CD4-positive, alpha-beta T cell treated with Interferon alpha-2 for 1 hour (primary cell): ENCODE results near the gene GRIA2.
"Not testable (repeated sequence)": the region's sequence is repeated elsewhere in the genome, so short reads cannot be mapped to it uniquely, and the experiment has no call there.

Experiments used
- DNase-seq, 2 donors: peaks; one replicate each; pipeline ENCODE4 v3.0.0-alpha.2; 2020 to 2022

Gene GRIA2

DNA sequence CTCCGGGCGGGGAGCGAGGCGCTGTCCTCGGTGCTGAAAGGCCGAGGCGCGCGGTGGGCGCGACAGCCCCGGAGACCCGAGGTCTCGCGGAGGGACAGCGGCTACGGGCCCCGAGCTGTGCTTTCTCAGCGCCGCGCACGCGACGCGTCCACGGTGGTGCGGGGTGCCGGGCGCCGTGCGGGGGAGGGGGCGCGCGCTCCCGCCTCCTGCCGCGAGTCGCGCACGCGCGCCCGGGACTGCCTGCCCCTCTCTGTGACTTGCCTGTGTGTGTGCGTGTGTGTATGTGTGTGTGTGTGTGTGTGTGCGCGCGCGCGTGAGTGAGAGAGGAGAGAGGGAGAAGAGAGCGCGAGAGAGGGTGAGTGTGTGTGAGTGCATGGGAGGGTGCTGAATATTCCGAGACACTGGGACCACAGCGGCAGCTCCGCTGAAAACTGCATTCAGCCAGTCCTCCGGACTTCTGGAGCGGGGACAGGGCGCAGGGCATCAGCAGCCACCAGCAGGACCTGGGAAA lies at the start of gene GRIA2:
Gene GRIA2, plus strand, starts transcription at position 358 of the 511 bp plus-strand sequence. CDS start 315 bp downstream, outside the sequence.
- no peak for DNase-seq

DNA sequence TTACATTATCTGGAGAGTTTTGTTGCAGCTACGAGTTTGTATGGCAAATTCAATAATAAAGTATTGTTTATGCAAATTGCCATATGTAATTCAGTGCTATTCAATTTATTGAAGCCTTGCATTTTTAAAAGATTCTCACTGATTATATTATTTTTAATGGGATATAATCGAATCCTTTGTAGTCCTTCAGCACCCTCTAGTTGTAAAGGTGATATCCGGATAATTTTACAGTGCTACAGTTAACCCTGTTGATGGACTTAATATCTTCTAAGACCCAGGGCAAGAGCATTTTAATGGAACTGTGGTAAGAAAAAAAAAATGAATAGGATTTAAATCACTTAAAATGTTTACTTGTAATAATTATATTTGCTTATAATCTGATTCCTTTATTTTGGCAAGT lies 48.5 kb upstream of the GRIA2 start:
- no peak for DNase-seq

DNA sequence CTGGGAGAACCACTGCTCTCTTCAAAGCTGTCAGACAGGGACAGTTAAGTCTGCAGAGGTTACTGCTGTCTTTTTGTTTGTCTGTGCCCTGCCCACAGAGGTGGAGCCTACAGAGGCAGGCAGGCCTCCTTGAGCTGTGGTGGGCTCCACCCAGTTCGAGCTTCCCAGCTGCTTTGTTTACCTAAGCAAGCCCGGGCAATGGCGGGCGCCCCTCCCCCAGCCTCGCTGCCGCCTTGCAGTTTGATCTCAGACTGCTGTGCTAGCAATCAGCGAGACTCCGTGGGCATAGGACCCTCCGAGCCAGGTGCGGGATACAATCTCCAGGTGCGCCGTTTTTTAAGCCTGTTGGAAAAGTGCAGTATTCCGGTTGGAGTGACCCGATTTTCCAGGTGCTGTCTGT lies 40.3 kb upstream of the GRIA2 start:
- DNase-seq, result not testable (repeated sequence)

DNA sequence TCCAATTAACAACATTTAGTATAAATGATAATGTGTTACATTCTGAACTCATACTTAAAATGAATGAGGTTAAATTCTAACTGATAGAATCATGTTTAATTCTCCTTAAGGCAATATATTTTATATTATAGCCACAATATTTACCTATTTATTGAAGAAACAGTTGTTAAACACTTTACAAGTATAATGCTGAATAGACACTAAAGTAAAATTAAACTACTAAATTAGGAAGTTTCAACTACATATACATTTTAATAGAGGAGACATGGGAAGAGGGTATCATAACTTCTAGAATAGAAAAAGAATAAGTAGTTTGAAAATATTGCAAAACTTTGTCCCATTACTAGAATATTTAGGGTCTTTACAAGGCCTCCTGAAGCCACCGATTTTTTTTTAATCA lies 36.2 kb upstream of the GRIA2 start:
- DNase-seq, result no peak

DNA sequence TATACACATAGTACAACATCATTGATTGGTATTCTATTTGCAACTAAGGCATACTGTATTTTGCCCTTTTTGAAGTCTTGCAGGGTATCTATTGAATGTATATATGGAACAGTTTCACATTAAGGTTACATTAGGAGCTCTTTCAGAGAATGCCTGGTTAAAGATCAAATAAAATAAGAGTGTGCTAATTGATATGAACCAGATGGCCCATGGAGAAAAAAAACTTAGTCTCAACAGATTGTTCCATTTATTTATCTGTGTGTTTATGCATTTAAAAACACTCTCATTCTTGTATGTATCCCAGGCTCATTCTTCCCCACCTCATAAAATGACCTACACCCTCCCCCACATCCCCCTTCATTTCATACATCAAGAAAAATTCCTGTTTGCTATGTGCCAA lies 35.2 kb upstream of the GRIA2 start:
- DNase-seq, result no peak

DNA sequence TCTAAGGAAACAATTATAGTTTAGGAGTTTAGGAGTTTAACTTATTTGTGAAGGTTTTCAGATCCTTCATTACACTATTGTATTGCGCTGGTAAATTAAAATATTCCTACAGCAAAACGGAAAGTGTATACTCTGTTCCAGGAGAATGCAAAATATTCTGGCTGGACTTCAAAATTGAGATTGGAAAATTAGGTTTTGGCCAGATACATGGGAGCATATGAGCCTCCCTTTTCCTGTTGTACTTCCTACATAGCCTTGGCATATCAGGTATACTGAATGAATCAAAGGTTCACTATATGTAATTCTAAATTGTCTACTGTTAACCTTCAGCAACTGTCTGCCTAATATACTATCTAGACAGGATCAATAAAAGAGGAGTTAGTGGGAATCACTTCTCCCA lies 25.2 kb upstream of the GRIA2 start:
- no peak for DNase-seq

DNA sequence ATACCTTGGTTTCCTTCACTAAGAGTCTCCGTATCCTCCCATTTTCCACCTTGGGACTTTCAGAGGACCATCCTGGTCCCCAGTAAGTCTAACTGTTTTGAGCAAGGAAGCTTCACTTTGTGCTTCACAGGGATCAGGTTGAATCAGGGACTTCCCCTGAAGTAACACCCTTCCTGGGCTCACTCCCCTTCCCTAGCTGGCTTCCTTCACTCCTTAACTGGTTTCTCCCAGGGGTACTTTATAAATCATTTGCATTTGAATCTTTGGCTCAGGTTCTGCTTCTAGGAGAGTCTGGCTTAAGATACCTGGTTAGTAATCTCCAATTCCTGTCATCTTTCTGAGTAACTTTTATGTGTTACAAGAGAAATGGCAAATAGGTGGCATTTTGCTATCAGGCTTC lies 24.5 kb upstream of the GRIA2 start:
- no peak for DNase-seq

DNA sequence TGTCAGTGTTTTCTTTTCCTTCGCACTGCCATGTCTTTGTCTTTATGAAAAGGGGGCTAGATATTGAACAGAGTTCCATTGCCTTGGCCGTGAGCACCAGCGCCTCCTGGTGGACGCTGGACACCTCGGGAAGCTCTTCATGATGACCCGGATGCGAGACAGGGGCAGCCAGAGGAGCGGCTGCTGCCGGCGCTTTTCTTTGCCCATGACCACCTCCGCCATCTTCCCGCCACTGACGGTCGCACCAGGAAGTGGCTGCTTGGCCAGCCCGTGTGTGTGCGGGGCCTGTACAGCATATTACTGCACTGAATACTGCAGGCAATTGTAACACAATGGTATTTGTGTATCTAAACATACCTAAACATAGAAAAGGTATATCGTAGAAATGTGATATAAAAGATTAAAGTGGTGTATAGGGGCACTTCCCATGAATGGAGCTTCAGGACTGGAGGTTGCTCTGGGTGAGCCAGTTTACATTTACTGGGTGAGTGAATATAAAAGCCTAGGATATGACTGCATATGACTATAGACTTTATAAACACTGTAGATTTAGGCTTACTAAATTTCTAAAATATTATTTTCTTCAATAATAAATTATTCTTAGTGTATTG lies 15.8 kb upstream of the GRIA2 start:
- DNase-seq, result peak in 1 of 2 donors; percentile 8

DNA sequence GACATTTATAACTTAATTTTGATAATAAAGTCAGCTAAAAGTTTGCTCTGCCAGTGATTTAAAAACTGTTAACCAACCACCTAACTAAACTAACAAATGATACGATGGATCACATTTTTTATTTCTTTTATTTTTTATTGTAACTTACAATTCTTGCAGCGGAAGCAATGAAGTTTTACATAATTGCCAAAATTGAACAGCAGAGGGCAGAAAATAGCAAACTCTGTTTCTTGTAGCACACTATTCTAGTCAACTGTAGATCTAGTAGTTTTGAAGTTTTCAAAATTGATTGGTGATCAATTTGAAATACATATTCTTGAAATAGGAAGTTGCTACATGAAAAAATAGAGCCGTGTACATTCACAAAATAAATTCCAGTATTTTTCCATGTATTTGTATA lies 2.8 kb upstream of the GRIA2 start:
- no peak for DNase-seq

DNA sequence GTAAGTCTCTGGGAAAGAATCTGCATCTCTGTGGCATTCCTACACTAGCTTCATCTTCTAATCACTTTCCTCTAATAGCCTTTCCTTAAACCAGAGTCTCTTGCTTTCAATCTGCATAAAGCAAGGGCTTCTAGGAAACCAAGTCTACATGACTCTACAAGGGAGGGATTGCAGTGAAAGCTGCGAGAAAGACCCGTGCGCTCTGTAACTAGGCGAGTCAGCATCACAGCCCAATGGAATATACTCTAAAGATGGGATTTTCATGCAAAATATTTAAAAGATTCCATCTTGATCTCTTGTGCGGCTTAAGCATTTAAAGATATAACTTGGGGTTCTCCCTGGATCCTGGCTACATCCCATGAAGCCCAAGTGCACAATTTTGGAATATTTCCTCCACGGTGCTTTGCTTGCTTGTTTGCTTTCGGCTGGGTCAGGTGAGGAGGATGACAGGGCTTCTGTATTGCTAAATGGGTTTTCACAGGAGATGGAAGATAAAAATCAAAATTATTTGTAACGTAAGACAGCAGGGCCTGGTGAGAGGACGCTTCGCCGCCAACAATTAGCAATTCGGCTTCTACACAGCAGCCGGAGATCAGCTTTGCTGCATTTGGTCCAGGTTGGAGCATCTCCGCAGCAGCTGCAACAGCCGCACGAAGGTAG lies 687 bp upstream of the GRIA2 start:
- DNase-seq, result no peak

DNA sequence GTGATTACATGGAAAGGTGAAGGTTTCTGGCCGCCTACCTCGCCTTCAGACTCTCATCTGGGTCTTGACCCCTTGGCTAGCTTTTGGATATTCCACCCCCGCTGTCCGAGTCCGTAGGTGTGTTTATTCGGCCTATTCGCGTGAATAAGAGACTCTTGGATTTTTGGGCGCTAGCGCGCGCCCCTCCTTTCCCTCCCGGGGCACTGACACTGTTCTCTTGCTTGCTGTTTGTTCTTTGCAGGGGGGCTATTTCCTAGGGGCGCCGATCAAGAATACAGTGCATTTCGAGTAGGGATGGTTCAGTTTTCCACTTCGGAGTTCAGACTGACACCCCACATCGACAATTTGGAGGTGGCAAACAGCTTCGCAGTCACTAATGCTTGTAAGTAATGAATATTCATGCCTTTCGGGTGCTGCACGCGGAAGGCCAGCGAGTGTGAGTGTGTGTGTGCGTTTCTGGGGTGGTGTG lies 932 bp downstream of the GRIA2 start:
- no peak for DNase-seq

DNA sequence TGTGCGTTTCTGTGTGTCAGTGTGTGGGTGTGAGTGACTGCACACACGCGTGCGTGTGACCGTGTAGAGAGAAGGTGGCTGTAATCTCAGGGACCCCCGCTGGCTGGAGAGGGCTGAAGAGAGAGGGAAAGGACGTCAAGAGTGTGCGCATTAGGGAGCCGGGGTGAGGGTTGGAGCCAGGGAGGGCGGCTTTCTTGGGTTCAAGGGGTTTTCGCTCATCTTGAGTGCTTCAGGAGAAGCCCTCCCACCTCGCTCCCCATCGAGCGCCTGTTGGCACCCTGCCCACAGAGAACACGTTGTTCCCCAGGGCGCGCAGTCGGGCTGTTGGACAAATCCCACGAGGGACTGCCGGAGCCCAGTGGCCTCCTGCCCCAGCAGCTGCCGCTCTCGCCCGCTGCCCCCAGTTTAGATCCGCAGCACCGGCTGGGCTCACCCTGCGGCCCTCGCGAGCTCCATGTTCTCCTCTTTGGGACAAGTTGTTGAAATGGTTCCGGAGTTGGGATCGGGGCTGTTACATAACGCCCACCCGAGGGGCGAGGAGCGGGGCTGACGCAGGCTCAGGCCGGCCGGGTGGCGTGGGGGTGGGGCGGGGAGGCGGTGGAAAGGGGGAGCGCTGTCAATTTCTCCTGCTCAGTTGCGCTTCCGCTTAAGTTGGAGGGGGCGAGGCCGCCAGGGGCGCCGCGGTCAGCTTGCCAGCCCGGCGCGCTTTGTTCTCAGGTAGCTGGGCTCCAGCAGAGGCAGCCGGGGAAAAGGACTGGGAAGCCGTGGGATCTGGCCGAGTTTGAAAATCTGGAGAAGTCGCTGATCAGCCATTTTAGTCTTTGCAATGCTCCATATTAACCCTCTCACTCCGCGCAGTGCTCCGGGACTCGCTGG lies 1.6 kb downstream of the GRIA2 start:
- no peak for DNase-seq

DNA sequence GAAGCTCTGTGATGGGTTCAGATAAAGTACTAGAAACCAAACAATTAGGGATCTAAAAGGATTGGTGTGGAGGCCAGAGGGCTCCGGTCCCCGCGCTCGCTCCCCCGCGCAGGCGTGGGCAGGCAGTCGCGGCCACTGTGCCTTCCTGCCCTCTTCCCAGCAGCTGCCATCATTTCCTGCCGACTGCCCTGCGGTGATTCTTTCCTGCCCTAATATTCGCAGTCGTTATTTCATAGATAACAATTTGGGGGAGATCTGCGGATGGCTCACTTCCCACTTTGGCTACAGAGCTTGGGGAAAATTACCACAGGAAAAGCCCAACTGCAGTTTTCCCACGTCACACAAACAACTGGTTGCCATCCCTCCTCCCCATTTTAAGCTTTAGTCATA lies 2.2 kb downstream of the GRIA2 start:
- no peak for DNase-seq

DNA sequence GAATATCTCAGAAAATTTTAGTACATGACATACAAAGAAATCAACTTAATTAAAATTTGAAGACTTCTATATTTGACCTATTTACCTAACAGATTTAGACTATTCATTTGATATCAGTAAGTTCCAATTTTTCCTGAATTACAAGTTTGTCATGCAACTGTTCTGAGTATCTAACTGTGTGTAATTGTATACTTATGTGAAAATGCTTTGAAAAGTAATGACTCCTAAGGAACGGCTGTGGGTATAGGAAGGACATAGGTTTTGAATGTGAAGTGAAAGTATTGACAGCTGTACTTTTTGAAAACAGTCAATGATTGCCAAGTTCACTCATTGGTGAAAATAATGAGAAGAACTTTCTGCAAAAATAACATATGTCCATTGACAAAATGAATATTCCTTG lies 2.9 kb downstream of the GRIA2 start:
- DNase-seq, result no peak

DNA sequence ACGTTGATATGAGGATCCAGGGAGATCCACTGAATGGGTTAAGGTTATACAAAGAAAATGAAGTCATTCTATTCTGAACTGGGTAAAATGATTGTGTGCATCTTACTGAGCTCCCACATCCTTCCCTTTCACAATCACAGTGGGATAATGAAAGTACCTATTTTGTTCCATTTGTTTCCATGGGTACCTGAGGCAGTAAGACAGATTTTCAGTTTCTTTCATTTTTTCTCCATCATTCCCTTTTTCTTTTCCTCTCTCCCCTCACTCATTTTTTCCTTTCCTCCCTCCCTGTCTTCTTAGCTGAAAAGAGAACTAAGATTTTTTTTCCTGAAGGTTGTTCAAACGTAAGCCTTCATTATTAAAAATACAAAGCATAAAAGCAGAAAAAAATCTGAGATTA lies 4.6 kb downstream of the GRIA2 start:
- no peak for DNase-seq

DNA sequence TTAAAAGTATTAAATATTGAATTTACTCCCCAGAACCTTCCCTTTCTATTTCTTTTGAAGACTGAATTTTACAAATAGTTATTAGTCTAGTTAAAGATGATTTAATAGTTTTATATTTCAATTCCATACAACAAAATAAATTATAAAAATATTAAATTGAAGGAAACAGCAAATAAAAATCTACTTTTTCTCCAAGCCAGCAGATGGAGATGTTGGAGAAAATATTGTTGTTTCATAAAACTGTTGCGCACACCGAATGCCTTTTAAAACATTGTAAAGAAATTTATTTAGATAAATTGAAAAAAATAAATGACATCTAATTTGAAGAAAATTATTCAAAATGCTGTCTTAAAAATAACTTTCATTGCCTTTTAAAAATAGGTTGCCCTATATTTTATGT lies 5.5 kb downstream of the GRIA2 start:
- no peak for DNase-seq

DNA sequence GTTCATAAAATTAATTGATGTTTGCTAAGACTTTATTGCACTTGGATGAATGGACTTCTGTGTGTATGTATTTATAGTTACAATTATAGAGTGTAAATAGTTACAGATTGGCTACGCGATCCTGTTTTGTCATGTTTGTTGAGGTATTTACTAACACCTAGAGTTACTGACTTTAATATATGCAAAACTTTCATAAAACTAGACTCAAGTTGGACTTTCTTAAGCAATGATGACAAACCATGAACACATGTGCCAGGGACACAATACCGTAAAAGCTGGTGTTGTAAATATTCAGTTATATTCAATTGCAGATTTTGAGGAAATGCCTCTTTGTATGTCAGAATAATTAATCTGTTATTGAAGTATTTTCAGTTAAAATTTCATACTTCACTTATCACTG lies 6.1 kb downstream of the GRIA2 start:
- no peak for DNase-seq

DNA sequence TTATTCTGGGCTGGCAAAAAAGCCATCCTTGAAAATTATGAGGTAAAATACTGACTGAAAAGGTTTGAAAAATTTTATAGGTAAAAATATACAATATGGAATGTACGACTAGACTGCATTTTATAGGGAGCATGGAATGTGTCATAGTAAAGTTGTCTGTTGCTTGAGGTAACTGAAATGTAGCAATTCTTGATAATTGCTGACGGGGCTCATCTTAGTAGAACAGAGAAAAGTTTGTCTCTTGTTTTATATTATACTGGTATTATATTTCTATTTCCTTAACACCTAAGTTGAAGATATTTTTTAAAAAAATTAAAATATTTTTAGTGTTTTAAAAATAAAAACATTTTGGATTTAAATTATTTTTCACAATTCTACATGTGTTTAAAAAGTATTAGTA lies 11.0 kb downstream of the GRIA2 start:
- no peak for DNase-seq

DNA sequence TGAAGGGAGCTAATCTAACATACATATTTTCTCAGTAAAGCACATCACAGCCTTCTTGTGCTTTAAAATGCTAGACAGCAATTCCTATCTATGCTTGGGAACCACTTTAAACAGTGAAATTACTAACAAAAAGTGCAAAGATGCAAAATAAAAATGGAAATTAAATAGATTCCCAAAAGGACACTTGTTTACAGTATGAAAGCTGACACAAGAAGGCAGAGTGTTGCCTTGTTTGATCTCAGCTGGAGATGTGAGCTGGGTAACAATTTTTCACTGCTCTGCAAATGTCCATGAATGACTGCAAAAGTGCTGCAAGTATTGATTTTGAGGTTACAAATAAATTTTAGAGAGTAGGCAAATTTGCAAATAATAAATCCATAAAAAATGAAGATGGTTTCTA lies 22.3 kb downstream of the GRIA2 start:
- DNase-seq, result no peak

DNA sequence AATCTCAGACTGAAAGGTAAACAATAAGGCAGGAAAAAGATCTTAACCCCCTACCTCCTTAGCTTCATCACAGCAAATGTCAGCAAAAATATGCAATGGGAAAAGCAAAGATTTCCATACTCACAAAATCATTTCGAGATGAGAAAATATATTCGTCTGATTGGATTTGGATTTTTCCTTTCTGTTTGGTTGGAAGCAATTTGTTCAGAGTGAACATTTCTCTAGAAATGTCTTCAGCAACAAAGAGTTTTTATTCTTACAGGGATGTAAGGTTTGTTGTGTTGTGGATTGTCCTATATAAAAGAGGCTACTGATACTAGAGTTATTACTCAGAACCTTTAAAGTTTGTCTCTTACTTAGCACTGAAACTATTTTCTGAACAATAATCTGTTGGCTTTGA lies 23.8 kb downstream of the GRIA2 start:
- DNase-seq, result no peak

DNA sequence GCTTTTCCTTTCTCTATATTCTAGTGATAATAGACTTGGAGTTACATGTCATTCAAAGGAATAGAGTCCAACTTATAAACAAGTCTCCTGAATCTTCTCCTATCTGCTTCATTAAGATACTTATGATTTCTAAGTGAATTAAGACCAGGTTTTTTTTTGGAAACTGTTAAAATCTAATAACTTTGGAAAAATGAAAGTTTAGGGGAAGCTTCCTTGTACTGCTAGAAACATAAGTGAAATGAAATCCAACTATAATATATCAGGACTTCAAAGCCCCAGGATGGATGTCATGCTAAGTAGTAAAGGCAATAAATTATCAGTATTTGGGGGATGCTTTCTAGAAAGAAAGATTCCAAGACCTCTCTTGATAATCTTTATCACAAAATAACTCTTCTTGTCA lies 24.8 kb downstream of the GRIA2 start:
- DNase-seq, result no peak

DNA sequence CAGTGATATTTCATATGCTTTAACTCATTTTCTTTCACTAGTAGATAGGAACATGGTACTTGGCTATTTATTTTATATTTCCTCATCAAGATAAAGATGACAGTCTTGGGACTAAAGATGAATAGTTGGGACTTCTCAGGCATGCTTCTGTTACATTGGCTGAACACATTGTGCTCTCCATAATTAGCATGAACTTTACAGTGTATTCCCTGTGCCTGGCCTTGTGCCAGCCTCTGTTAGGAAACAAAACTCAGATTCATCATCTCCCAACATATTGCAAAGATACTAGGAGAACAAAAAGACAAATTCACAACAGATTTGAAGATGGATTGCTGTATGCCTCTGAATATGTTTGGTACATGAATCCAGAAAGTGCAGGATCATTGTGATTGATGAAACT lies 26.4 kb downstream of the GRIA2 start:
- DNase-seq, result no peak

DNA sequence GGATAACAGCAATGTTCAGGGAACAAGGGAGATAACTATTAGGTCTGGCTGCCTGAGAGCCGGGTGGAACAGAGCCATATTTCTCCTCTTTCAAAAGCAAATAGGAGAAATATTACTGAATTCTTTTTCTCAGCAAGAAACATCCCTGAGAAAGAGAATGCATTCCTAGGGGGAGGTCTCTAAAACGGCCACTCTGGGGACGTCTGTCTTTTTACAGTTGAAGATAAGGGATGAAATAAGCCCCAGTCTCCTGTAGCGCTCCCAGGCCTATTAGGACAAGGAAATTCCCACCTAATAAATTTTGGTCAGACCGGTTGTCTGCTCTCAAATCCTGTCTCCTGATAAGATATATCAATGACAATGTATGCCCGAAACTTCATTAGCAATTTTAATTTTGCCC lies 37.6 kb downstream of the GRIA2 start:
- not testable (repeated sequence) for DNase-seq

DNA sequence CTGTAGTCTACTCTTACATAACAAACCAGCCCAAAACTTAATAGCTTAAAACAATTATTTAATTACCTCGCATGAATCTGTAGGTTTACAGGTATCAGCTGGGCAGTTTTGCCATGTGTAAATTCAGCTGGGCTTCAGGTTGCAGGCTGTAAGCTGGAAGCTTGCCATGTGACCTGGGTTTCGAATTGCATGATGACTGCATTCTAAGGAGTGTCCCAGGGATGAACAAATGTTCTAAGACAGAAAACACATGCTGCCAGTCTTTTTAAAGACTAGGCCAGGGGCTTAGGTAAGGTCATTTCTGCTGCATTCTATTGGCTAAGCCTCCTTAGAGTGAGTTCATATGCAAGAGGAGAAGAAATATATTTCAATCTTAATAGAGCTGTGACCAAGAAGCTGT lies 44.8 kb downstream of the GRIA2 start:
- DNase-seq, result no peak
